HL-60 (cell line): ENCODE data around the gene DNLZ.

Experiments used
- DNase-seq, 2 experiments: peaks; one replicate each; pipeline ENCODE4 v3.0.0-alpha.2; 2010 to 2020; ENCODE audit warnings: low read depth in 1 of 2, low spot score in 1 of 2
- H3K27ac ChIP-seq: fragments of 250-450 bp; sonication (Bioruptor Pico); replicated peaks from 2 replicates; pipeline ENCODE4 v1.5.1; 2020; ENCODE audit warnings: mild to moderate bottlenecking, moderate library complexity
- H3K27me3 ChIP-seq: fragments of 250-450 bp; sonication (Bioruptor Pico); 2 replicates; pipeline ENCODE4 v1.5.1; 2021; ENCODE audit warnings: mild to moderate bottlenecking, moderate library complexity; ENCODE audit not compliant: insufficient read depth, poor library complexity, severe bottlenecking
- H3K4me3 ChIP-seq: replicated peaks from 2 replicates; pipeline ENCODE4 v1.5.1; 2011; ENCODE audit warnings: mild to moderate bottlenecking, control low read depth, low read length; ENCODE audit not compliant: insufficient read depth
- CTCF ChIP-seq: IDR thresholded peaks from one replicate; pipeline ENCODE4 v1.5.1; 2011; ENCODE audit warnings: low read length, control low read depth, inconsistent platforms; ENCODE audit not compliant: insufficient read depth
- GABPA ChIP-seq: IDR thresholded peaks from 2 replicates; pipeline ENCODE4 v1.6.1; 2012; ENCODE audit warnings: low read depth
- POLR2AphosphoS5 ChIP-seq: IDR thresholded peaks from 2 replicates; pipeline ENCODE4 v1.6.1; 2012; ENCODE audit warnings: low read depth
- SPI1 ChIP-seq: IDR thresholded peaks from 2 replicates; pipeline ENCODE4 v1.6.1; 2012; ENCODE audit warnings: low read depth, mild to moderate bottlenecking, borderline replicate concordance
- TF ChIP-seq, protein P1 (sequence below): IDR thresholded peaks from 2 replicates; pipeline ENCODE4 v1.6.1; 2012; ENCODE audit warnings: low read depth; ENCODE audit not compliant: insufficient replicate concordance

Gene DNLZ

DNA sequence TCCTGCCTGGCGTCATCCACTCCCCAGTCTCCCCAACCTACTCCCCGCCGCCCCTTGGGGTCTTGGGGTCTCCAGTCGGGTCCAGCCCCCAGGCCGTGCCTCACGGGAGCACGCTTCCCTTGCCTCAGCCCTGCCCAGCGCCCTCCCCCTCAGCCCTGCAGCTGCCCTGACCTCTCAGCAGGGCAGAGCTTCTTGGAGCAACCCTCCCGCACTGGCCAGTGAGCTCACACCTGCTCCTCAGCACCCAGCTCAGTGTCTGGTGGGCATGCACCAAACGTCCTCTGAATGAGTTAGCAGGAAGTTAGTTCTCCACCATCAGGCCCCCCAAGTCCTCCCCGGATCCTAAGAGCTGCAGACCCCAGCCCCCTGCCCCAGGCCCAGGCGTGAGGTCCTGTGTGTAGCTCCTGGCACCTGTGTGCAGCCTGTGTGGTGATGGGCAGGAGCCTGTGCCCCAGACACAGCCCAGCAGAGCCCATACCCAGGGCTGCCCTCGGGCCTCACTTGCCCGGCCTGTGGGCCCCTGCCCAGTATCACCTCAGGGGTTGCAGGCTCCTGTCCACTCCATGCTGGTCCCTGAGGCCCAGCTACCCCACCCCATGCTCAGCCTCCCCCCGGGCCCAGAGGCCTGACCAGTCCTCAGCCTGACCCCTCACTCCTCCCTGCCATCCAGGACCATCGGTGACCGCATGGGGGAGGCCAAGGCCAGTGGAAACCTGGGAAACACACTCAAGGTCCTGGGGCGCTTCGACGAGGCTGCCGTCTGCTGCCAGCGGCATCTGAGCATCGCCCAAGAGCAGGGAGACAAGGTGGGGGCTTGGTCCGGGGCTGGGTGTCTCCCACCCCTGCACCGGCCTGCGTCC lies 28.0 kb downstream of the DNLZ start:
- Histone ChIP-seq H3K27me3 (no peaks in the 10 kb centered on the region), H3K4me3 (no peak overlapping the region), H3K27ac (no peak overlapping the region)
- DNase-seq, result no peak
- TF ChIP-seq SPI1, result no peak
- TF ChIP-seq, protein P1, sequence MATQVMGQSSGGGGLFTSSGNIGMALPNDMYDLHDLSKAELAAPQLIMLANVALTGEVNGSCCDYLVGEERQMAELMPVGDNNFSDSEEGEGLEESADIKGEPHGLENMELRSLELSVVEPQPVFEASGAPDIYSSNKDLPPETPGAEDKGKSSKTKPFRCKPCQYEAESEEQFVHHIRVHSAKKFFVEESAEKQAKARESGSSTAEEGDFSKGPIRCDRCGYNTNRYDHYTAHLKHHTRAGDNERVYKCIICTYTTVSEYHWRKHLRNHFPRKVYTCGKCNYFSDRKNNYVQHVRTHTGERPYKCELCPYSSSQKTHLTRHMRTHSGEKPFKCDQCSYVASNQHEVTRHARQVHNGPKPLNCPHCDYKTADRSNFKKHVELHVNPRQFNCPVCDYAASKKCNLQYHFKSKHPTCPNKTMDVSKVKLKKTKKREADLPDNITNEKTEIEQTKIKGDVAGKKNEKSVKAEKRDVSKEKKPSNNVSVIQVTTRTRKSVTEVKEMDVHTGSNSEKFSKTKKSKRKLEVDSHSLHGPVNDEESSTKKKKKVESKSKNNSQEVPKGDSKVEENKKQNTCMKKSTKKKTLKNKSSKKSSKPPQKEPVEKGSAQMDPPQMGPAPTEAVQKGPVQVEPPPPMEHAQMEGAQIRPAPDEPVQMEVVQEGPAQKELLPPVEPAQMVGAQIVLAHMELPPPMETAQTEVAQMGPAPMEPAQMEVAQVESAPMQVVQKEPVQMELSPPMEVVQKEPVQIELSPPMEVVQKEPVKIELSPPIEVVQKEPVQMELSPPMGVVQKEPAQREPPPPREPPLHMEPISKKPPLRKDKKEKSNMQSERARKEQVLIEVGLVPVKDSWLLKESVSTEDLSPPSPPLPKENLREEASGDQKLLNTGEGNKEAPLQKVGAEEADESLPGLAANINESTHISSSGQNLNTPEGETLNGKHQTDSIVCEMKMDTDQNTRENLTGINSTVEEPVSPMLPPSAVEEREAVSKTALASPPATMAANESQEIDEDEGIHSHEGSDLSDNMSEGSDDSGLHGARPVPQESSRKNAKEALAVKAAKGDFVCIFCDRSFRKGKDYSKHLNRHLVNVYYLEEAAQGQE, result no peak
- TF ChIP-seq CTCF, result no peak
- no peak for TF ChIP-seq POLR2AphosphoS5
- TF ChIP-seq GABPA, result no peak

DNA sequence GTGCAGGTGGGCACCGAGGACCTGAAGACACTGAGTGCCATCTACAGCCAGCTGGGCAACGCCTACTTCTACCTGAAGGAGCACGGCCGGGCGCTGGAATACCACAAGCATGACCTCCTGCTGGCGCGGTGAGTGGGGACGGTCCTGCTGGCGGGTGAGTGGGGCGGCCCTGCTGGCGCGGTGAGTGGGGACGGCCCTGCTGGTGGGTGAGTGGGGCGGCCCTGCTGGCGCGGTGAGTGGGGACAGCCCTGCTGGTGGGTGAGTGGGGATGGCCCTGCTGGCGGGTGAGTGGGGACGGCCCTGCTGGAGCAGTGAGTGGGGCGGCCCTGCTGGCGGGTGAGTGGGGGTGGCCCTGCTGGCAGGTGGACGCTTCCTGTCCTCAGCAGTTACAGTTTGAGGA lies 29.0 kb downstream of the DNLZ start:
- H3K4me3 ChIP-seq, result no peak overlapping the region

GRCh38 chr9:136333486-136333885 lies 30.1 kb downstream of the DNLZ start:
- no peak for TF ChIP-seq CTCF
- no peak for TF ChIP-seq GABPA
- no peak for TF ChIP-seq SPI1
- TF ChIP-seq, protein P1, result no peak
- TF ChIP-seq POLR2AphosphoS5, result no peak
- Histone ChIP-seq H3K4me3 (no peak overlapping the region), H3K27me3 (peaks cover under 1% of the 10 kb centered on the region), H3K27ac (no peak overlapping the region)
- no peak for DNase-seq

More for the DNA sequence above, 29.0 kb downstream of the DNLZ start:
- Histone ChIP-seq H3K27me3 (no peaks in the 10 kb centered on the region), H3K27ac (no peak overlapping the region)
- no peak for TF ChIP-seq GABPA
- no peak for TF ChIP-seq SPI1
- TF ChIP-seq, protein P1, result no peak
- TF ChIP-seq CTCF, result no peak
- TF ChIP-seq POLR2AphosphoS5, result no peak
- DNase-seq, result no peak
